ENCODE measurements around the gene VSX2. TPM values are rescaled to one million over a fixed set of nuclear protein-coding genes. Genes with fewer than 3 reads are reported as not detected.
A peak's percentile ranks its signal among the peaks of the same experiment; 100 is the strongest.

Gene VSX2
- polyA plus RNA-seq, 5 donors = not detected

GRCh38 chr14:74302152-74302628, 62.9 kb downstream of the VSX2 start:
- peak in 1 of 2 donors; percentile 21 for DNase-seq

- peak; percentile 85 to 88 for DNase-seq
These were observed 63.7 kb downstream of the VSX2 start, which contains the start of gene ABCD4 for GRCh38 chr14:74302634-74303569. Gene ABCD4, minus strand, starts transcription at chr14:74302934. Its CDS starts 22 bp downstream, at chr14:74302912.

- DNase-seq = no peak
These were observed 69.4 kb downstream of the VSX2 start for GRCh38 chr14:74308695-74309094.

GRCh38 chr14:74309125-74310022, 70.1 kb downstream of the VSX2 start:
- no peak for DNase-seq

- no peak for DNase-seq
These were observed 72.9 kb downstream of the VSX2 start for GRCh38 chr14:74312161-74312560.

Other genes with a start within 250 kb of the VSX2 start
- gene ENTPD5, start 220.2 kb upstream of the VSX2 start, polyA plus RNA-seq (ENCODE audit: insufficient read depth in 1 of 5, insufficient read length in 5 of 5, low replicate concordance in 1 of 5) = 10 to 100 TPM; 13.7 to 18.2 (median 15.4) TPM
- 10 to 100 TPM; 13.1 to 35.2 (median 15.5) TPM for gene BBOF1, start 220.1 kb upstream of the VSX2 start, polyA plus RNA-seq (ENCODE audit: insufficient read depth in 1 of 5, insufficient read length in 5 of 5, low replicate concordance in 1 of 5)
- 10 to 100 TPM; 17.8 to 31.7 (median 29.2) TPM for gene ALDH6A1, start 155.0 kb upstream of the VSX2 start, polyA plus RNA-seq (ENCODE audit: insufficient read depth in 1 of 5, insufficient read length in 5 of 5, low replicate concordance in 1 of 5)
- gene LIN52, start 154.5 kb upstream of the VSX2 start, polyA plus RNA-seq (ENCODE audit: insufficient read depth in 1 of 5, insufficient read length in 5 of 5, low replicate concordance in 1 of 5) = 10 to 100 TPM; 12.7 to 19.7 (median 15.3) TPM
- 100 to 1,000 TPM in 4 of 5 donors, 10 to 100 TPM in 1; 99.9 to 135 (median 107) TPM for gene ABCD4, start 63.5 kb downstream of the VSX2 start, polyA plus RNA-seq (ENCODE audit: insufficient read depth in 1 of 5, insufficient read length in 5 of 5, low replicate concordance in 1 of 5)
- under 1 TPM in 3 of 5 donors, not detected in 2; 0.03 to 0.04 (median 0.04) TPM for gene VRTN, start 109.0 kb downstream of the VSX2 start, polyA plus RNA-seq (ENCODE audit: insufficient read depth in 1 of 5, insufficient read length in 5 of 5, low replicate concordance in 1 of 5)
- under 1 TPM; 0.40 to 0.91 (median 0.56) TPM for gene SYNDIG1L, start 186.8 kb downstream of the VSX2 start, polyA plus RNA-seq (ENCODE audit: insufficient read depth in 1 of 5, insufficient read length in 5 of 5, low replicate concordance in 1 of 5)

All from right lung (tissue), 5 donors.